ENCODE results near the gene SP110.

SP110 gene

GRCh38 chr2:230134496-230135129 lies 85.2 kb downstream of the SP110 start:
- H3K4me3 ChIP-seq (ENCODE audit: low read depth, low read length) = no peak overlapping the region
- no peak for TF ChIP-seq CTCF (IDR thresholded peaks at IDR 0.05; ENCODE audit: low read depth, low read length)

GRCh38 chr2:230131366-230131765 lies 88.4 kb downstream of the SP110 start:
- H3K4me3 ChIP-seq (ENCODE audit: low read depth, low read length) = no peak overlapping the region
- TF ChIP-seq CTCF (IDR thresholded peaks at IDR 0.05; ENCODE audit: low read depth, low read length) = no peak

GRCh38 chr2:230130668-230131364 lies 89.0 kb downstream of the SP110 start:
- no peak for TF ChIP-seq CTCF (IDR thresholded peaks at IDR 0.05; ENCODE audit: low read depth, low read length)

GRCh38 chr2:230129343-230129742 lies 90.4 kb downstream of the SP110 start:
- no peak for TF ChIP-seq CTCF (IDR thresholded peaks at IDR 0.05; ENCODE audit: low read depth, low read length)

More at GRCh38 chr2:230130668-230131364, 89.0 kb downstream of the SP110 start:
- H3K4me3 ChIP-seq (ENCODE audit: low read depth, low read length) = no peak overlapping the region

GRCh38 chr2:230128623-230129342 lies 91.0 kb downstream of the SP110 start:
- no peak overlapping the region for H3K4me3 ChIP-seq (ENCODE audit: low read depth, low read length)
- no peak for TF ChIP-seq CTCF (IDR thresholded peaks at IDR 0.05; ENCODE audit: low read depth, low read length)

More at GRCh38 chr2:230129343-230129742, 90.4 kb downstream of the SP110 start:
- H3K4me3 ChIP-seq (ENCODE audit: low read depth, low read length) = no peak overlapping the region

GRCh38 chr2:230127195-230127594 lies 92.6 kb downstream of the SP110 start:
- TF ChIP-seq CTCF (IDR thresholded peaks at IDR 0.05; ENCODE audit: low read depth, low read length) = no peak
- H3K4me3 ChIP-seq (ENCODE audit: low read depth, low read length) = no peak overlapping the region

Data from WI38 (cell line).